Gastrocnemius medialis (tissue), 4 donors: Measurements from ENCODE around the gene WDR89.

Experiments
- POLR2A ChIP-seq, 2 donors: fragments of 450-650 bp; IDR thresholded peaks; one replicate each; pipeline ENCODE4 v1.6.1; 2017; ENCODE audit warnings: antibody characterized with exemption in 2 of 2, mild to moderate bottlenecking in 2 of 2, moderate library complexity in 2 of 2
- TF ChIP-seq, protein P1 (sequence below), 5 experiments: fragments of 450-650 bp in 3 of 5; fragments of 200-600 bp in 2 of 5; sonication (generic) in 2 of 5; IDR thresholded peaks in 4 of 5; conservative IDR thresholded peaks in 1 of 5; 1 replicate in 4 of 5; 2 replicates in 1 of 5; pipeline ENCODE4 v1.5.1; 2016 to 2019; ENCODE audit warnings: antibody characterized with exemption in 5 of 5, mild to moderate bottlenecking in 3 of 5, moderate library complexity in 3 of 5

- TF ChIP-seq, protein P1, sequence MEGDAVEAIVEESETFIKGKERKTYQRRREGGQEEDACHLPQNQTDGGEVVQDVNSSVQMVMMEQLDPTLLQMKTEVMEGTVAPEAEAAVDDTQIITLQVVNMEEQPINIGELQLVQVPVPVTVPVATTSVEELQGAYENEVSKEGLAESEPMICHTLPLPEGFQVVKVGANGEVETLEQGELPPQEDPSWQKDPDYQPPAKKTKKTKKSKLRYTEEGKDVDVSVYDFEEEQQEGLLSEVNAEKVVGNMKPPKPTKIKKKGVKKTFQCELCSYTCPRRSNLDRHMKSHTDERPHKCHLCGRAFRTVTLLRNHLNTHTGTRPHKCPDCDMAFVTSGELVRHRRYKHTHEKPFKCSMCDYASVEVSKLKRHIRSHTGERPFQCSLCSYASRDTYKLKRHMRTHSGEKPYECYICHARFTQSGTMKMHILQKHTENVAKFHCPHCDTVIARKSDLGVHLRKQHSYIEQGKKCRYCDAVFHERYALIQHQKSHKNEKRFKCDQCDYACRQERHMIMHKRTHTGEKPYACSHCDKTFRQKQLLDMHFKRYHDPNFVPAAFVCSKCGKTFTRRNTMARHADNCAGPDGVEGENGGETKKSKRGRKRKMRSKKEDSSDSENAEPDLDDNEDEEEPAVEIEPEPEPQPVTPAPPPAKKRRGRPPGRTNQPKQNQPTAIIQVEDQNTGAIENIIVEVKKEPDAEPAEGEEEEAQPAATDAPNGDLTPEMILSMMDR (IDR thresholded peaks at IDR 0.05 in 4 of 5, conservative IDR thresholded peaks at IDR 0.05 in 1 of 5), result no peak
- no peak for TF ChIP-seq POLR2A (IDR thresholded peaks at IDR 0.05)
These were observed 45.3 kb upstream of the WDR89 start for GRCh38 chr14:63686926-63687325.
